GM12873 (cell line): ENCODE data around the gene DOCK1.

ENCODE experiments used
- TF ChIP-seq, protein P1 (sequence below): IDR thresholded peaks from 2 replicates; pipeline ENCODE4 v1.5.1; 2012; ENCODE audit warnings: low read depth, mild to moderate bottlenecking, moderate library complexity, low read length, control low read depth; ENCODE audit not compliant: insufficient read depth; ENCODE audit errors: missing control alignments

The DOCK1 gene

DNA sequence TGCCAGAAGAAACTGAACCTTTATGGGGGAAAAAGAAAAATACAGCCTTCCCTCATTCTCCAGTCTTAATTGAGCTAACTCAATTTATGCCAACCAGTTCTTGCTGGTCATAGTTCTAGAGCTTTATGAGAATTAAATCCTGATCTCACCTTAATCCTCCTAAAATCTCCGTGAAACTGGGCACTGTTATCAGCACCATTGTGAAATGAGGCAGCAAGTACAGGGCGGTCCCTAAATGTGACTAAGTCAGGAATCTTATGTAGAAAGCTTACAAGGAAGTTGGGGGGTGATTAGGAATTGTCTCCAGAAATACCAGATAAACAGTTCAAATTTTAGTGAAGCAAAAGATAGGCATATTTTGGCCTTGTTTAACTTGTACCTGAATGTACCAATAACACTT is 301.9 kb downstream of the DOCK1 start:
- TF ChIP-seq, protein P1, sequence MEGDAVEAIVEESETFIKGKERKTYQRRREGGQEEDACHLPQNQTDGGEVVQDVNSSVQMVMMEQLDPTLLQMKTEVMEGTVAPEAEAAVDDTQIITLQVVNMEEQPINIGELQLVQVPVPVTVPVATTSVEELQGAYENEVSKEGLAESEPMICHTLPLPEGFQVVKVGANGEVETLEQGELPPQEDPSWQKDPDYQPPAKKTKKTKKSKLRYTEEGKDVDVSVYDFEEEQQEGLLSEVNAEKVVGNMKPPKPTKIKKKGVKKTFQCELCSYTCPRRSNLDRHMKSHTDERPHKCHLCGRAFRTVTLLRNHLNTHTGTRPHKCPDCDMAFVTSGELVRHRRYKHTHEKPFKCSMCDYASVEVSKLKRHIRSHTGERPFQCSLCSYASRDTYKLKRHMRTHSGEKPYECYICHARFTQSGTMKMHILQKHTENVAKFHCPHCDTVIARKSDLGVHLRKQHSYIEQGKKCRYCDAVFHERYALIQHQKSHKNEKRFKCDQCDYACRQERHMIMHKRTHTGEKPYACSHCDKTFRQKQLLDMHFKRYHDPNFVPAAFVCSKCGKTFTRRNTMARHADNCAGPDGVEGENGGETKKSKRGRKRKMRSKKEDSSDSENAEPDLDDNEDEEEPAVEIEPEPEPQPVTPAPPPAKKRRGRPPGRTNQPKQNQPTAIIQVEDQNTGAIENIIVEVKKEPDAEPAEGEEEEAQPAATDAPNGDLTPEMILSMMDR, result no peak

DNA sequence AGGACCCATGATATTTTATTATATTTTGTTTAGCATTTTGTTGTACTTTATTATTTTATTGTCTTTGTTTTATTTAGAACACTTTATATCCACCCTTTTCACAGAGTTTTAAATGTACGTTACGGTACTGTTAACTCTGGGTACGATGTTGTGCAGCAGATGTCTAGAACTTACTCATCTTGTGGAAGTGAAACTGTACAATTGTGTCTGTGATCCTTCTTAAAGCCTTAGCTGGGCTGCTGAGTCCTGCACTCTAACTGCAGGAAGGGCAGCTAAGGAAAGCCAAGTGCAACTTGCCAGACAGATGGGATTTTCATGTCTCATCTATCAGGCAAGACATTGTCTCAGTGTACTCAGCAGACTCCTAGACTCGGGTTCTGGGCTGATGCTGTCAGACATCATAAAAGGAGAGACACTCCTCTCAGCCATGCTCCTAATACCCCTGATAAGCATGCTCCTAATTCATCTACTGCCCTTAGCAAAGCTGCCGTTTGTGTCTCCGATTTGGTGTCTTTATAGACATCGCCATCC is 305.8 kb downstream of the DOCK1 start:
- TF ChIP-seq, protein P1, result no peak

DNA sequence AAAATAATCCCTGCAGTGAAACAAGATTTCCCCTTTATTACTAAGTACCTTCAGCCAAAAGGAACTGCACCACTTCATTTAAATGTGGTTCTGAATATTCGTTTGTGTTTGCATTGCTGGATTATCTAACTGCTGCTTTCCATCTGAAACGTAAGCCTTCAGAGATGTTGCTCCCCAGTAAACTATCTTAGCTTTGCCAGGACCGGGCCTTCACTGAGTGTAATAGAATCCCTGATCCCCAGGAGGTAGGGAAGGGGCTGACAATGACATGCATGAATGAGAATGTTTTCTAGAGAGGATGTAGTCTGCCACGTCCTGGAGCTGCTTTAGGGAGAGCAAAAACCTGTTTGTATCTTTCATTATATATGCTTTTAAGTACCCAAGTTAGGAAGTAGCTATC is 310.6 kb downstream of the DOCK1 start:
- TF ChIP-seq, protein P1, result no peak

DNA sequence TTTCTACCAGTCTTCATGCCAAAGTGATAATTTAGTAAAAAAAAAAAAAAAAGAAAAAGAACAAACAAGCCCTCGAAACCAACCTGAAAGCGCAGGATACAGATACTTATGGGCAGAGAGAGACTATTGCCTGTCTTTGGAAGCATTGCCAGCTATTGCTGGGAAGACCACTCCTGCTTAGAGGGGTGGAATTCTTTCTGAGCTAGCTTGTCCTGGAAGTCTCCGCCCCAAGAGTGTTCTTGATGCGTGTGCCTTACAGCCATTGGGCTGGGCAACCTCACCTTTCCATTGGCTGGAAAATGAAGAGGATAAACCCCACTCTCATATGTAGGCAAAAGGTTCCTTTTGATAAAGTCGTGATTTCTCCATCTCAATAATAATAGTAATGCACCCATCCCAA is 311.0 kb downstream of the DOCK1 start:
- TF ChIP-seq, protein P1, result no peak

DNA sequence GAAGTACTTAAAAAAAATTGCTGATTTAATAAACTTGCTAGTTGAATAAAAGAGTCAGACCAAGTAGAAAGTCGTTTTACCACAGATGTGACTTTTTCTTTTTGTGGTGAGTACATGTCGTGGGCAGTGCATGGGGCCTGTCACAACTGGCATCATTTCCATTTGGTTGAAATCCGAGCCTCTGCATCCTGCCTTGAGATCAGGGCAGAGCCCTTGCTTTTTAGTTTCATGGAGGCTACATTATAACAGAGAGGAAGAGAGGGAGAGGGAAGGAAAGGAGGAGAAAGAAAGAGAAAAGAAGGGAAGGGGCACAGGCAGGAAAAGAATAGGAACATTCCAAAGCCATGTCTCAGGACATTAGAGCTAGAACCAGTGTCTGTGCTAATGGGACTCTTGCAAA is 311.6 kb downstream of the DOCK1 start:
- TF ChIP-seq, protein P1, result no peak

DNA sequence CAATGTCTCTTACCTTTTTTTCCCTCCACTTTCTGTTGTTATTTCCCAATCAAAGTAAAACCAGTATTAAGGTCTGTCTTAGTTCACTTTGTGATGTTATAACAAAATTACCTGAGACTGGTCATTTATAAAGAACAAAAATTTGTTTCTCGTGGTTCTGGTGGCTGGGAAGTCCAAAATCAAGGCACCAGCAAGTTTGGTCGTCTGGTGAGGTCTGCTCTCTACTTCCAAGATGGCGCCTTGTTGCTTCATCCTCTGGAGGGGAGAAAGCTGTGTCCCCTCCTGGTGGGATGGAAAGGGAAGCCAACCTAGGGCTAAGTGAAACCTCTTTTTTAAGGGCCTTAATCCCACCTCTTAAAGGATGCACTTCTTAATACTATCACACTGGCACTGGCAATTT is 313.4 kb downstream of the DOCK1 start:
- TF ChIP-seq, protein P1, result no peak

DNA sequence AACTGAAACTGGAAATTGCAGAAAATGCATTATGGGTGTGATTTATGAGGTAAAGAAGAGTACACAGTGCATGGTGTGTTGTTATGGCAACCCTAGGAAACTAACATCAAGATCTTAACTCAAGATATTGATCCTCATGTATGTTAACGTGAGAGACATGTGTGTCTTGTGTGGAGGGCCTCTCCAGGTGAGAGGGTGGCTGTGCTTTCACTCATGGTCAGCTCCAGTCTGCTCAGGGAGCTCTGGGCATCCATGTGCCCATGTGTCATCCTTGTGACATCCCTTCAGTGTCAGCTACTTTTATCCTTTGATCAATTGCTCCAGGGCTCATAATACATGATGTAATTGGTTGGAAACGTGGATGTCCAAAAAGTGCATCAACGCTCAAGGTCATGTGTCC is 316.1 kb downstream of the DOCK1 start:
- TF ChIP-seq, protein P1, result no peak
